Ecto neural progenitor cell (in vitro differentiated cells): ENCODE measurements around the gene SNTA1.
"Not testable (repeated sequence)": the region's sequence is repeated elsewhere in the genome, so short reads cannot be mapped to it uniquely, and the experiment has no call there.

ENCODE experiments used
- DNase-seq: peaks from one replicate; pipeline ENCODE4 v3.0.0-alpha.2; 2018; ENCODE audit warnings: low spot score

SNTA1 gene

DNA sequence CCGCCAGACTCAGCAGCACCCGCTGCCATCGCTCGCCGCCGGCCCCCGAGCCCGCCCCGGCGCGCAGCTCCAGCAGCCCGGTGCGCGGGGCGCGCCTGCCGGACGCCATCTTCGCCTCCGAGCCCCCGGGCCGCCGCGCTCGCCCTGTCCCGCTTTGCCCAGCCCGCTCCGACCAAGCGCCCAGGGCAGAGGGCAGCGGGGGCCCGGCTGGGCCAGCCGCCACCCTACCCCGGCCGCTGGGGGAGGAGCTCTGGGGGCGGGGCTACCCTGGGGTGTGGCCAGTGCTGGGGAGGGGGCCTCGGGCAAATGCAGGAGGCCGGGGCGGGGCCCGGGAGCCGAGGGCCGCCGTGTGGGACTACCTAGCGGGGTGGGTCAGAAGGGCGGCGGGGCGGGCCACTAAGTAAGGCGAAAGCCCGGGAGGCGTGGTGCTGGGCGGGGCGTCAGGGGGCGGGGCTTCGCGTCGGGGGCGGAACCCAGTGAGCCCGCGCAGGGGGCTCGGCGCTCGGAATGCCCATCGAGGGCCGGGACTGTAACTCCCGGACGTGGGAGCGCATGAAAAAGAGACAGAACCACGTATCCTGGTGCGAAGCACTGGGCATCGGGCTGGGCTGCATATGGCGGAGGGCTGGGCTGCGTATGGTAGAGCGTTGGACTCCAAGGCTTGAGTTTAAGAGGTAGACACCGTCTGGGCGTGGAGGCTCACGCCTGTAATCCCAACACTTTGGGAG lies at the start of gene SNTA1:
SNTA1 (minus strand) TSS at position 252 of the 728 bp plus-strand sequence; CDS start at position 109, 143 bp downstream.
- DNase-seq = peak; percentile 97

DNA sequence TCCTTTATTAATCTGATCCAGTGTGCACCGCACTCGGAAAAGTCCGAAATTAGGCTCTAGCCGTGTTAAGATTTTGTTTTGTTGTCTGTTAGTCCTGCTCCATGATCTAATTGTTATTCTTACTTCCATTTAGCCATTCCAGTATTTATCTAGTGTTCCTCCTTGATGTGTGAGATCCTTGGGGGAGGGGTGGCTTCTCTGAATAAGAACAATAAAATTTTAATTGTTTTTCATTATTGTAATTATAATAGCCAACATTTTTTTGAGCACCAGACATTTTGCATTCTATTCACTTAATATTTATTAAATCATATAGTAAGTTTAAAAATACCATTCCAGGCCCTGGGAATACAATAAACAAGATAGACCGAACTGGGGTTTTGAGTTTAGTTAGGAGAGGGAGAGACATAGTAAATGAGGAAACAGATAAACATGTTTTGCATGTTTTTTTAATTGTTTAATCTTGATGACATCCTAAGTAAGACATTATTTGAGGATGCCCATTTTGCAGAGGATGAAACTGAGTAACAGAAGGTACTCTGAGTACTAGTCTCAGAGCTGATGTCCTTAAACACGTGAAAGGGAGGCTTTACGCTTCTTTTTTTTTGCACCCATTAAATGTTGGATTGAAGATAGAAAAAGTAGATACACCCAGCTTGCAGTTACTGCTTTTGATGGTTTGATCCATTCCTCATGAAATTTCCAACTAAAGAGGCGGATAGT lies 47.5 kb upstream of the SNTA1 start:
- no peak for DNase-seq

DNA sequence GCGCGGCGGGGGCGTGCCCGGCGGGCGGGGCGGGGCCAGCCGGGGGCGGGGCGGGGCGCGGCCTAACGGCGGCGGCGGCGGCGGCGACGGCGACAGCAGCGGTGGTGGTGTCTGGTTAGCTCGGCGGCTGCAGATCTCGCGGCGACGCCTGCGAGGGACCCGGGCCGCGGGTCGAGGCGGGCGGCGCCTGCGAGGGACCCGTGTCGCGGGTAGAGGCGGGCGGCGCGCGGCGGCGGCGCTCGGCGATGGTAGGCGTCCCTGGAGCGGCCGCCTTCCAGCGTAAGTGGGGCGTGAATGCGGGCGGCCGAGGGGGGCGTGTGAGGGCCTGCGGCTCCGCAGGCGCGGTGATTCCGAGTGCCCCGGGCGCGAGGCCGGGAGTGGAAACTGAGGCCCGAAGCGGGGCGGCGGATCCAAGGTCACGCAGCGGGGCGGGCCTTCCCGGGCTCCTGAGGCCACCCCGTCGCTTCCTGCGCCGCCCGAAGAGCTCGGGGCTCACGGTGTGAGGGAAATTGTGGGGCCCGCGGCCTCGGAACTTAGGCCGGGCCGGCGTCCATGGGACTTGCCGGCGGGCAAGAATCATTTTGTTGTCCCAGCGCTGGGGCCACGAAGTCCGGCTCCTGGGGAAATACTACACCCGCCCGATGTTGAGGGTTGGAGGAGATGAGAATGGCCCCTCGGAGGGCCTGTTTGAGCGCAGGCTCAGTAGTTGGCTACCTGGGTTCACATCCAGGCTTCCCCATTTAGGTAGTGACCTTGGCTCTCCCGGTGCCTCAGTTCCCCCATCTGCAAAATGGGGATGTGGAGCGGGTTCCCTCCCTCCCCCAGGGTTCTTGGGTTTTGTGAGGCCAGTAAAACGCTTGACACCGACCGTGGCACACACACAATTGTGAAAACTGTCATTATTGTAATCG lies 46.7 kb upstream of the SNTA1 start, which contains the start of gene CBFA2T2:
CBFA2T2 (plus strand) TSS at position 74 of the 911 bp plus-strand sequence; CDS start at position 246, 172 bp downstream.
- no peak for DNase-seq

DNA sequence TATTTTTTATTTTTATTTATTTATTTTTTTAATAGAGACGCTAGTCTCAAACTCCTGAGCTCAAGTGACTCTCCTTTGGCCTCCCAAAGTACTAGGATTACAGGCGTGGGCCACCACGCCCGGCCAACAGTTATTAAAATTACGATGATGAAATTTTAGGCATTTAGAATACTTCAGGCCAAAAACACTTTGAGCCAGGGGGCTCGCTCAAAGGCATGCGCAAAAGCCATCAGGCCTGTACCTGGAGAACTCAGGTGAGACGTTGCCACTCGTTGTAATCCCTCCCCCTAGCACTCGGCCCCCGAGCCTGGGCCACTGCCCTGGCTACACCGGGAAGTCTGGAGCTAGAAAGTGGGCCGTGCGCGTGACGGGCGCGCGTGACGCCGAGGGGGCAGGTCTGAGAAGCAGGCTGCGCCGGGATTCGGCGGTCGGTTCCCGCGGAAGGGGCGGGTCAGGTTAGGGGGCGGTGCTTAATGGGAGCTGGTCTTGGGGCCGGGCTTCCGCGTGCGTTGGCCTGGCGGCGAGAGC lies 46.0 kb upstream of the SNTA1 start:
- DNase-seq = peak; percentile 99

DNA sequence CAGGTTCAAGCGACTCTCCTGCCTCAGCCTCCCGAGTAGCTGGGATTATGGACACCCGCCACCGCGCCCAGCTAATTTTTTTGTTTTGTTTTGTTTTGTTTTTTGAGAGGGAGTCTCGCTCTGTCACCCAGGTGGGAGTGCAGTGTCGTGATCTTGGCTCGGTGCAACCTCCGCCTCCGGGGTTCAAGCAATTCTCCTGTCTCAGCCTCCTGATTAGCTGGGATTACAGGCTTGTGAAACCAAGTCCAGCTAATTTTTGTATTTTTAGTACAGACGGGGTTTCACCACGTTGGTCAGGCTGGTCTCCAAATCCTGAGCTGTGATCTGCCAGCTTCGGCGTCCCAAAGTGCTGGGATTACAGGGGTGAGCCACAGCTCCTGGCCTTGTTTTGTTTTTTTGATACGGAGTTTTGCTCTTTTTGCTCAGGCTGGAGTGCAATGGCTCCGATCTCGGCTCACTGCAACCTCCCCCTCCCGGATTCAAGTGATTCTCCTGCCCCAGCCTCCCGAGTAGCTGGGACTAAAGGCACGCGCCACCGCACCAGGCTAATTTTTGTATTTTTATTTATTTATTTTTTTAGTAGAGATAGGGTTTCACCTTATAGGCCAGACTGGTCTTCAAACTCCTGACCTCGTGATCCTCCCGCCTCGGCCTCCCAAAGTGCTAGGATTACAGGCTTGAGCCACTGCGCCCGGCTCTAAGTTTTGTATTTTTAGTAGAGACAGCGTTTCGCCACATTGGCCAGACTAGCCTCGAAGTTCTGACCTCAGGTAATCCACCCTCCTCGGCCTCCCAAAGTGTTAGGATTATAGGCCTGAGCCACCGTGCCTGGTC lies 45.3 kb upstream of the SNTA1 start:
- DNase-seq = not testable (repeated sequence)

DNA sequence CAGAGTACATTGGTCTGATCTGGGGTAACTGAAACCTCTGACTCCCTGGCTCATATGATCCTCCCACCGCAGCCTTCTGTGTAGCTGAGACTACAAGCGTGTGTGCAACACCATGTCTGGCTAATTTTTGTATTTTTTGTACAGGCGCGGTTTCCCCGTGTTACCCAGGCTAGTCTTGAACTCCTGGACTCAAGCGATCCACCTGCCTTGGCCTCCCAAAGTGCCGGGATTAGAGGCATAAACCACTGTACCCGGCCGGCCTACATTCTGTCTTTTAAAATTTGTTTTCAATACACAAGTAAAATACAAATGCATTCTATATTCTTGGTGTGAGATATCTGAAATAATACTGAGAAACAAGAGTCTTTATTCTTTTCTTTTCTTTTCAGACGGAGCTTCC lies 44.6 kb upstream of the SNTA1 start:
- DNase-seq = no peak

DNA sequence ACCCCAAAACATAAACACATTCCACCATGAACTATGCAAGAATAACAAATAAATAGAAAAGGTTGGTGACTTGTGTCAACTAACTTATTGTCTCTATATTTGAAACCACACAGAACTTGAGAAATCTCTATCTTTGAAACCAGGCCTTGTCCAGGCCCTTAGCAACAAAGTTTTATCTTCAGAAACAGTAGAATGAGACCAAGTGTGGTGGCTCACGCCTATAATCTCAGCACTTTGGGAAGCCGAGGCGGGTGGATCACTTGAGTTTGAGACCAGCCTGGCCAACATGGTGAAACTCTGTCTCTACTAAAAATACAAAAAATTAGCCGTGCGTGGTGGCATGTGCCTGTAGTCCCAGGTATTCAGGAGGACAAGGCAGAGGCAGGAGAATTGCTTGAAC lies 39.6 kb upstream of the SNTA1 start:
- DNase-seq = not testable (repeated sequence)

DNA sequence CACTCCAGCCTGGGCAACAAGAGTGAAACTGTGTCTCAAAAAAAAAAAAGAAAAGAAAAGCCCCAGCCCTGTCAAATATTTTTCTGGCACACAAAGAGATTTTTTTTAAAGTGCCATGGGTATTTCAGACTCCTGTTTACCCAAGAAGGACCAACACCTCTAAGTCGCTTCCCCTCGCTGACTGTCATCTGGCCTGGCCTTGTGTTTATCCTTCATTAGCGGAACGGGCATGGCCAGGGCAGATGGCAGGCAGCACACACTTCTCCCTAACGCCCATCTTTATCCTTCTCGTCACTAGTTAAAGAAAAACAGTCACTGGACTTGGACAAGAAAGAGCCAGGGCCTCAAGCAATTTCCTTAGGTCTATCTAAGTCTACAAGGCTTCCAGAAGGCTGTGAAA lies 39.0 kb upstream of the SNTA1 start:
- DNase-seq = no peak

DNA sequence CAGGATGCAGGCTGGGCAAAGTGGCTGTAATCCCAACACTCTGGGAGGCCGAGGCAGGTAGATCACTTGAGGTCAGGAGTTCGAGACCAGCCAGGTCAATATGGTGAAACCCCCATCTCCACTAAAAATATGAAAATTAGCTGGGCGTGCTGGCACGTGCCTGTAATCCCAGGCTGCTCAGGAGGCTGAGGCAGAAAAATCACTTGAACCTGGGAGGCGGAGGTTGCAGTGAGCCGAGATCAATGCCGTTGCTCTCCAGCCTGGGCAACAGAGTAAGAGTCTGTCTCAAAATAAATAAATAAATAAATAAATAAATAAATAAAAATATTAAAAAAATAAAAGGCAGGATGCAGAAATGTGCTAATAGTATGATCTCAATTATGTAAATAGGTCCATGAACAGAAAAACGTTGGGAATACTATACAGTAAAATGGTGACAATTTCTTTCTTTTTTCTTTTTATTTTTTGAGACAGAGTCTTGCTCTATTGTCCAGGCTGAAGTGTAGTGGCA lies 37.9 kb upstream of the SNTA1 start:
- DNase-seq = no peak

DNA sequence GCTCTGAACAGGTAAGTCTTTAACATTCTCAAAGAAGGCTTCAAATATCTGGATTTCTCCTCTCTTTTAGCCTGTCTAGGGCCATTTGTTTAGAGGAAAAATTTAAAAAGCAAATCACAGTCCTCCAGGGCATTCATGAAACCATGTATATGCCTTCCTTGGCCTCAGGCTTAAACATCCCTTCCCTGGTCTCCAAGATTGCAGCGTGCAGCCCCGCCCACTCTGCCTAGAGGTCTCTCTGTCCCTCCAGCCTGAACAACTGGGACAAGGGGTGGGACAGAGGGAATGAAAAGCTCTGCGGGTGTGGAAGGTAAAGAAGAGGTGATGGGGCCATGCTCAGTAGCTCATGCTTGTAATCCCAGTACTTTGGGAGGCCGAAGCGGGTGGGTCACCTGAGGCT lies 36.5 kb upstream of the SNTA1 start:
- no peak for DNase-seq

DNA sequence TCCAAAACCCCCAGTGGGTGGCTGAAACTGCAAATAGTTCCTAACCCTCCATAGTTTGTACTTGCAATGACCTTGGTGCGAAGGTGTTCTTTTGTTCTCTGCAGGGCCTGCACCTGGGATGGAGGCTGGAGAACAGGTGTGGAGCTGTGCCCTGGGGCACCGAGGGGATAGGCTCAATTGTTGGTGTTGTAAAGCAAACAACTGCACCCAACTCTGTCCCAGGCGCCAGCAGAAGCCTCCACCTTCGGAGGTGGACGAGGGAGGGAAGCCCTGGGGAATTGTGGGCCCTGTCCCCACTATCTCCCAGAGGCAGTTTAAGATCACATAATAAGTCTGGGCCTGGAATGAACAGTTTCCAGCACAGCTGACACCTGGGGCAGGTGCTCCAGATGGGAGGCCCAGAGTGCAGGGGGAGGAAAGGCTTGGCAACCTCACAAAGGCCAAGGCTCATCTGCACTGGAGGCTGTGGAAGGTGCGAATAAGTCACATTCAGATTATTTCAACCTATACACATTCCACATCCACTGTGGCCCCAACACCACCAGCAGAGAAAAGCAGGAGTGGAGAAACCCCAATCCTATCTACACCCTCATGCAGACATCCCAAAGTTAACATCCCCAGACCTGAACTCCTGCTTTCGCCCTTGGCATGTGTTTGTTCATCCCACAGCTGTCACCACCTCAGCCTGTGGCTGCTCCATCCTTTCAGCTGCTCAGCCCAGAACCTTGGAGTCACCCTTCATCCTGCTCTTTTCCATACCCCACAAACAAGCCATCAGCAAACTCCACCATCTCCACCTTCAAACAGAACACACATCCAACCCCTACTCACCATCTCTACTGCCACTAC lies 34.0 kb upstream of the SNTA1 start:
- DNase-seq = no peak

DNA sequence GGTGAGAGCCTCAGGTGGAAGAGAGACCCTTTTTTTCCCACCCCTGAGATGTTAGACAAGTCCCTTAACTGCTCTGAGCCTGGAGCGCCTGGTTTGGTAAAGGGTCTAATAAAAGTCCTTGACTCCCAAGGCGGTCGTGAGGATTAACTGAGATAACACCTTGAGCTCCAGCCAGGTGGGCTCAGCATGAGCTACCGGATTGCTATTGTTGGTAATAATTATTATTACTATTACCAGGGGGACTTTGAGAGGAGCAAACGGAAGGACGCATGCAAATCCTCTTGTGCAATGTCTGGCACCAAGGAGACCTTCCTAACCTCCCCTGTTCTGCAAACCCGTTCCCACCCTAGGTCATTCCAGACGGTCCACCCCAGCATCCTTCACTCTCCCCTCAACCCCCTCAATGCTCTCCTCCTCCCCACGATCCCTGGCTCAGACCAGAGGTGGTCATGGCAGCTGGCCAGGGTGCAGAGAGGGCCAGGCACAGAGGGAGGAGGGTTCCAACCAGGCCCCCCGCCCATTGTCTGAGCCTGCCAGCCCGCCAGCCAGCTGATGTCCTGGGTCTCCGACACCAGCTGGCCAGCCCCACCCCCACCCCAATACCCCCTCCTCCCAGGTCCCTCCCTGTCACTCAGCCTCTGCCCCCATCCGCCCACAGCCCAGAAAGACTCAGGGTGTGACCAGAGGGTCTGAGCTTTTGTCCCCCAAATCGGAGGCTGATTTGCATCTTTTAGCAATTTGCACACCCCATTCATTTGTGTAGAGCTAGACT lies 32.0 kb upstream of the SNTA1 start:
- DNase-seq = no peak

DNA sequence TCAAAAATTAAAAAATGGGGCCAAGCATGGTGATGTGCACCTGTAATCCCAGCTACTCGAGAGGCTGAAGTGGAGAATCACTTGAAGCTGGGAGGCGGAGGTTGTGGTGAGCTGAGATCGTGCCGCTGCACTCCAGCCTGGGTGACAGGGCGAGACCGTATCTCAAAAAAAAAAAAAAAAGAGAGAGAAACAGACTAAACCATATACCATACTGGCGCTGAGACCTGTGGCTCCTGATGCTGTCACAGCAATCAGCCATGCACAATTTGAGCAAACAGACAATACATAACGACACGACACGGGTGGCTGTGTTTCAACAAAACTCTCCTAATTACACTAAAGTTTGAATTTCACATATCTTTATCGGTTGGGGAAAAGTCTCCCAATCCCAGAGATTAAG lies 31.4 kb upstream of the SNTA1 start:
- no peak for DNase-seq

DNA sequence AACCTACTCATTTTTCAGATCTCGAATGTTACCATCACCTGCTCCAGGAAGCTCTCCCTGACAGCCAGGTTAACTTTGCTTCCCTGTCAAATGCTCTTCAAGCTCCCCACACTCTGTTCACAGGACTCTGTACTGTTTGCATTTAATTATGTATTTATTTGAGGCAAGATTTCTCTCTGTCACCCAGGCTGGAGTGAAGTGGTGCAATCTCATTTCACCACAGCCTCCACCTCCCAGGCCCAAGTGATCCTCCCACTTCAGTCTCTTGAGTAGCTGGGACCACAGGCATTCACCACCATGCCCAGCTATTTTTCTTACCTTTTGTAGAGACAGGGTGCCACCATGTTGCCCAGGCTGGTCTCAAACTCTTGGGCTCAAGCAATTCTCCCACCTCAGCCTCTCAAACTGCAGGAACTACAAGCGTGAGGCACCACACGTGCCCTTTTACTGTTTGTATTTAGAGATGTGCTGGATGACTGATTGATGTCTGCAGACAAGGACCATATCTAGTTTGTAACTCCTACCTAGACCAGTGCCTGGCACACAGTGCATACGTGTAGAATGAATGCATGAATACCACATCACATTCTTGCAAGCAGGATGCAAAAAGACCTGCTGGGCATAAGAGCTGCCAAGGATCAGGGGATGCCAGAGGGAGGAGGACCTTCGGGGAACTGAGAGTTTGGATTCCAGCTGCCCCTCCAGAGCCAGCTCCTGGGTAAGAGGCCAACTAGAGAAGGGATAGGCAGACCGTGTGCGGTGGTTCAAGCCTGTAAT lies 30.7 kb upstream of the SNTA1 start:
- no peak for DNase-seq

DNA sequence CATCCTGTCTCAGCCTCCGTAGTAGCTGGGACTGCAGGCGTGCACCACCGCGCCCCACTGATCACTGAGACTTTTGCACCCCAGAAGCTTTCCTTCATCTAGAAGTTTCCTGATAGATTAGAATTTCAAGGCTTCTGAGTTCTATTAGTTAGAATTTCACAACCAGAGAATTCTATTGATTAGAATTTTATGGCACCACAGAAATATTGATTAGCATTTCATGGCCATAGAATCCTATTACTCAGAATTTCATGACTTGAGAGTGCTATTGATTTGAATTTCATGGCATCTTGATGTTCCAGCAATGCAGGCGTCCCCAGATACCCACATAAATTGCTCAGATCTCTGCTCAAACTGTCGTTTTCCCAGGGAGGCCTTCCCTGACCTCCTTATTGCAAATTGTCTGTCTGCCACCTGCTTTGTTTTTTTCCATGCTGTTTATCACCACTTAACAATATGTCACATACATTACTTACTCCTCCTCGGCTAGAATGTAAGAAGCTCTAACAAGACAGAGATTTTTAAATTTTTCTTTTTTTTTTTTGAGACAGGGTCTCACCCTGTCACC lies 29.4 kb upstream of the SNTA1 start:
- no peak for DNase-seq

DNA sequence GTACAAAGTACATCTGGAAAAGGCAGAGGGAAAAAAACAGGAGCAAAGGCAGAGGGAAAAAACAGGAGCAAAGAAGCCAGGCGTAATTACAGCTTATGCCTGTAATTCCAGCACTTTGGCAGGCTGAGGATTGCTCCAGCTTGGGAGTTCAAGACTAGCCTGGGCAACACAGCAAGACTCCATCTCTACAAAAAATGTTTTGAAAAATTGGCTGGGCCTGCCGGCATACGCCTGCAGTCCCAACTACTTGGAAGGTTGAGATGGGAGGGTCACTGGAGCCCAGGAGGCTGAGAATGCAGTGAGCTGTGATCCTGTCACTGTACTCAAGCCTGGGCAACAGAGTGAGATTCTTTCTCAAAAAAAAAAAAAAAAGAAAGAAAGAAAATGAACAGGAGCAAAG lies 27.3 kb upstream of the SNTA1 start:
- no peak for DNase-seq

DNA sequence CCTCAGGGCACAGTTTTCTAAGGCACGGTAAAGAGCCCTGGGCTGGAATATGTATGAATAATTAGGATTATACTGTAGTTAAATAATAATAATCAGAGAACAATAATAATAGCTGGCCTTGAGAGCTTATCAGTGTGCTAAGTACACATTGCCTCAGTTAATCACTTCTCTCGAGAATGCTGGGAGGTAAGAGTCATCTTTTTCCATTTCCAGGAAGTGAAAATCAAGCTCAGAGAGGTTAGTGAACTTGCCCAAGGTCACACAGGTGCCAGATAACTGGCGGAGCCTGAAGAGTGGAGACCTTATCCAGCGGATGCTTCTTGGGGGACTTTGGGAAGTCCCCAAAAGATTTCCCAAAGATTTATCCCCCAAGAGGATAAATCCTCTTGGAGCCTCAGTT lies 26.9 kb upstream of the SNTA1 start:
- no peak for DNase-seq

DNA sequence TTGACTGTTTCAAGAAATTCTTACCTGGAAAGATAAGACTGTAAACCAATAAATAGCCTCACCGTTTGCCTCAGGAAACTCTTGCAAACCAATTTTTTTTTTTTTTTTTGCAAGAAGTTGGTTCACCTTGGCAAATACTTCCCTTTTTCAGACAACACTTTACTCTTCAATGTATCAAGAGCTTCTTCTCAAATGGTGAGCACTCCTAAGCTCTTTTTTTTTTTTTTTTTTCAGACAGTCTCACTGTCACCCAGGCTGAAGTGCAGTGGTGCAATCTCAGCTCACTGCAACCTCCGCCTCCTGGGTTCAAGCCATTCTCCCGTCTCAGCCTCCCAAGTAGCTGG lies 22.7 kb upstream of the SNTA1 start:
- no peak for DNase-seq
